GM04503 (cell line): ENCODE measurements around the gene NAA60.
"Not testable (repeated sequence)": the region's sequence is repeated elsewhere in the genome, so short reads cannot be mapped to it uniquely, and the experiment has no call there.

Experiments used
- DNase-seq: peaks from one replicate; pipeline ENCODE4 v3.0.0-alpha.2; 2012; ENCODE audit warnings: low read depth

The NAA60 gene

DNA sequence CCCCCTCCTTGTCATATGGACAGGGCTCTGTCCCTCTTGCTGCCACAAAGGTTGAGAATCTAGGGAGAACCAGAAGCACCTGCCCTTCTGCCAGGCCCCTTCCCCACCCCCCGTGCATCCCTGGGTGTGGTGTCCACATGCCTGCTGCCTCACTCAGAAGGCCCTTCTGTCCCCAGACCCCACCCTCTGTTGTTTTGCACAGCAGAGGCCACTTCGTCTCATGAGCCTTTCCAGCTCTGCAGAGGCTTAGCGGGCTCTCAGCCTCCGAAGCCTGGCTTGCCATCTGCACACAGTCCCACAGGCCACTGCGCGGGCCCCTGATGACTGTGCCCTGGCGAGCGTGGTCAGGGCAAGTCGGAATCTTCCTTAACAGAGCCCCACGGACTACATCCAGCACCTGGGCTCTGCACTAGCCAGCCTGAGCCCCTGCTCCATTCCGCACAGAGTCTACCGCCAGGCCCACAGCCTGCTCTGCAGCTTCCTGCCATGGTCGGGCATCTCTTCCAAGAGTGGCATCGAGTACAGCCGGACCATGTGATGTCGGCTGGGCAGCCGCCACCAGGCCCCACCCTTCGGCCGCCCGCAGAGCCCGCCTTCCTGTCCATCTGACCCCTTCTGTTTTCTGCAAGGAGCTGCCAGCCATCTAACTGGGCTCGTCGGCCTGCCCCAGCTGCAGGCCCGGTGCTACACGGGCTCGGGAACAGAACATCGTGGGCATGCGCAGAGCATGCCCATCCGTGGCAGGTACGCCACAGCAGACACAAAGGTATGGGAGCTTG lies 41.0 kb downstream of the NAA60 start:
- no peak for DNase-seq

DNA sequence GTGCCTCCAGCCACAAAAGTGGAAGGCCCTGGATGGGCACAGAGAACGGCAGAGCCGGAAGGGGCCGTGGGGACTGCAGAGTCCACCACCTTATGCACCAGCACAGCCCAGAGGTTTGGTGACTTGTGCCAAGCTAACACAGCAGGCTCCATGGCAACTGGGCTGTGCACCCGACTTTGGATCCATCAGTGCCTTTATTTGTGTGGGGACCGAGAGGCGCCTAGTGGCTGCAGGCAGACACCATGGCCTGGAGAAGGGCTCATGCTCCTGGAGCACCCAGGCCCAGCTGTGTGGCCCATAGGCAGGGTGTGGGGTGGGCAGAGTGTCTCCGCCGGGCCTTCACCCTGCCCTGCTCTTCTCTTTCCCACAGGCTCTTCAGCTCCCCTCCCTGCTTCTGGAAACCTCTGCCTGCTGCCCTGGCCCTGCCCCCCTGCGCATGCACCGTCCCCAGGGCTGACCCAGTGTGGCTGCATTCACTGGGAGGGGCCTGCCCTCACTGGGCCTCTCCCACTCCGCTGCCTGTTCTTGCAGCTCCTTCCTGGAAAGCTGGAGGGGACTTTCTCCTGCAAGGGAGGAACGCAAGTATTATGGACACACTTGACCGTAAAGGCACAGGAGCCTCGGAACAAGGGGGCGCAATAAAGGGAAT lies 41.7 kb downstream of the NAA60 start:
- DNase-seq = no peak

DNA sequence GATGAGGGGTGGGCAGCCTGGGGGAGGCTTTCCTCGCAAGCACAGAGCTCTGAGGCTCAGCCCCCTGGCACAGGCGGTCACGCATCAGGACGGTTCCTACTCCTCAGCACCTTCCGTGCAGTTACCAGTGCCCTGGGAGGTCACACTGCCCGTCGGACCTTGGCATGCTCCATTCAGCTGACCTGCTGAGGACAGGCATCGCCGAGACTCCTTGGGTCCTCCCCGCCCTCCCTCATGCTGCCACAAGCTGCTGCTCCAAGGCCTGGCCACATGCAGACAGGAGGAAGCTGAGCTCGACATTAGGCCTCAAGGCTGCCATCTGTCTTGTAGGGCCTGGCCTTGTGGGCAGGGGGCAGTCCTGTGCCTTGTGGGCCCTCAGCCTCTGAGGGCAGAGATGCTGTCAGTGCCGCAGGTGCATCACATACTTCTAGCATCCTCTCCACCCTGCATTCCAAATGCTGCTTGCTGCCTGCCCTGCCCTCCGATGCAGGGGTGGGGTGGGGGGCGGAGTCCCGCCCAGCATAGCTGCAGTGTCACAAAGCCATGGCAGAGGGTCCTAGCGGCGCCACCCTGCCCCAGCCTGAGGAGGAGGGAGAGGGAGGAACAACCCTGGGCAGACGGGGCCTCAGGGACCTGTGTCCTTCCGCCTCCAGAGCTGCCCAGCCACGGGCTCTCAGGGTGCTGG lies 42.5 kb downstream of the NAA60 start:
- DNase-seq = no peak

DNA sequence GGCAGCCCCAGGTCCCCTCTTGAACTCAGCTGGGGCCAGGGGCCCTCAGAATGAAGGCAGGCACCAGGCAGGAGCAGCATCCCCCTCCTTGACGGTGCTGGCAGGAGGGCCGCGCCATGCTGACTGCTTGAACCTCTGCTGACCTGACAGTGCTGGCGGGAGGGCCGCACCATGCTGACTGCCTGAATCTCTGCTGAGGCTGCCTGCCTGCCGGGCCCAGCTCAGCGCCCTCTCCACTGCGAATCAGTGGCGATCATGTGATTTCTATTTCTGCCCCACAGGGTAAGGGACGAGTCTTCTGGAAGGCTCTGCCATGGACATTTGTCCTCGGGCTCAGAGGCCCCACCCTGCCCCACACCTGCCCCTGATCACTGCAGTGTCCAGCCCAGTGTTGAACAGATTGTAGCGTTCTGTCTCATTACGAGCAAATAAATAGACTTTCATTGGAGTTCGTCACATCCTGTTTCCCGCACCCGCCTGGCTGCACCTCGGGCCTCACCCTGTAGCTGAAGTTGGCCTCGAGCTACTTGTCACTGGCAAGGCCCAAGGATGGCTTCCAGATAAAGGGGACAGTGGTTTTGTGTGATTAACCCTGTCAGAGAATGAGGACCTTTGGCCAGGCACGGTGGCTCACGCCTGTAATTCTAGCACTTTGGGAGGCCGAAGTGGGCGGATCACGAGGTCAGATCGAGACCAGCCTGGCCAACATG lies 43.2 kb downstream of the NAA60 start:
- no peak for DNase-seq

- DNase-seq = no peak
These were observed 44.3 kb downstream of the NAA60 start for GRCh38 chr16:3487521-3488410.

DNA sequence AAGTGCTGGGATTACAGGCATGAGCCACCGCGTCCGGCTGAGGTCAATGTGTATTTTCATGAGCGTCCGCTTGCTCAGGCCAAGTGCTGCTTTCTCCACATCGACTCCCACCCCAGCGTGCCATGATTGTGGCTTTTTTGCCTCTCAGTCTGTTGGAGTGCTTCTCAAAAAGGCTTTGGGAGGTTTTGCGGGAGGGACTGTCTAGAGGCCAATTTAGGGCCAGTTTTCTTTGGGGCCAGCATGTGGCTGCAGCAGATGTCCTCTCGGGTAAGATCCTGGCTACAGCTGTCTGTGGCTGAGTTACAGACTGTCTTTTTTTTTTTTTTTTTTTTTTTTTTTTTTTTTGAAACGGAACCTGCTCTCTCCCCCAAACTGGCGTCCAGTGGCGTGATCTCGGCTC lies 45.3 kb downstream of the NAA60 start:
- no peak for DNase-seq

DNA sequence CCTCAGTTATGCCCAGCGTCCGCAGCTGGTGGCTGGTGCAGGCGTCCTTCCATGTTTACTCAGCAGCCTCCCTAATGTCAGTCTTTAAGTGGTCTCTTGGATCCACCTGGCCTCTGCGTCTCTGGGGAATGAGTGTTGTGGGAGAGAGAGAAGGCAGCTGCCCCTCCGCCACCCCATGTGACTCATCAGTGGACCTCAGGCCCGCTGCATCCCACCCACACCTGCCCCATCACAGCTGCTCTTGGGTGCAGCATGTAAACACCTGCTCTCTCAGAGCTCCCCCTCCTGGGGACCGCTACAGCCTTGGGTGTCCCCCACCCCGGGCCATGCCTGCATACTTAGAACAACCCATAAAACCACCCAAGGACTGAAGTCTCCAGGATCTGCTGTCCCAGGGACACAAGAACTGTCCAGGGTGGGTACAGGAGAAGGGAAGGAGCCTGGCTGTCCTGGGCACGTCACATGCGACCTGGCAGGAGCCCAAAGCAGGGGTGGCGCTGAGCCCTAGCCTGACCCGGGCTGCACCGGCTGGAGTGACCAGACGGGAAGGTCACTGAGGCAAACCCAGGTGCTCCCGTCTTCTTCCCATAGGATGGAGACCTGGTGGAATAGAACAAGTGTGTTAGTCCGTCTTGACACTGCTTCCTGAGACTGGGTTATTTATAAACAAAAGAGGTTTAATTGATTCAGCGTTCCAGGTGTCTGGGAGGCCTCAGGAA lies 47.6 kb downstream of the NAA60 start:
- DNase-seq = no peak

GRCh38 chr16:3492356-3492755 lies 48.9 kb downstream of the NAA60 start:
- DNase-seq = no peak

- no peak for DNase-seq
These were observed 51.0 kb downstream of the NAA60 start for GRCh38 chr16:3494386-3494973.

GRCh38 chr16:3495176-3495575 lies 51.7 kb downstream of the NAA60 start, which contains the start of gene C16orf90:
Gene C16orf90 (minus strand): TSS chr16:3495489. CDS start chr16:3495421, 68 bp downstream.
- no peak for DNase-seq

GRCh38 chr16:3496386-3496785 lies 52.9 kb downstream of the NAA60 start:
- DNase-seq = no peak

DNA sequence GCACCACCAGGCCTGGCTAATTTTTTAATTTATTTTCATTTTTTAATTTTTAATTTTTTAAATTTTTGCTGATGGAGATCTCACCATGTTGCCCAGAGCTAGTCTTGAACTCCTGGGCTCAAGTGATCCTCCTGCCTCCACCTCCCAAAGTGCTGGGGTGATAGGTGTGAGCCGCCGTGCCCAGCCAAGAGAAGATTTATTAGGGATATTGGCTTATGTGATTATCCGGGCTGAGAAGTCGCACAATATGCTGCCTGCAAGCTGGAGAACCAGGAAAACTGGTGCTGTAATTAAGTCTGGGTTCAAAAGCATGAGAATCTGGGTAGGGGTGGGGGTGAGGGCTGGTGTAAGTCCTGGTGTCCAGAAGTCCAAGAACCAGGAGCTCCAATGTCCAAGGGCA lies 54.3 kb downstream of the NAA60 start:
- DNase-seq = no peak

DNA sequence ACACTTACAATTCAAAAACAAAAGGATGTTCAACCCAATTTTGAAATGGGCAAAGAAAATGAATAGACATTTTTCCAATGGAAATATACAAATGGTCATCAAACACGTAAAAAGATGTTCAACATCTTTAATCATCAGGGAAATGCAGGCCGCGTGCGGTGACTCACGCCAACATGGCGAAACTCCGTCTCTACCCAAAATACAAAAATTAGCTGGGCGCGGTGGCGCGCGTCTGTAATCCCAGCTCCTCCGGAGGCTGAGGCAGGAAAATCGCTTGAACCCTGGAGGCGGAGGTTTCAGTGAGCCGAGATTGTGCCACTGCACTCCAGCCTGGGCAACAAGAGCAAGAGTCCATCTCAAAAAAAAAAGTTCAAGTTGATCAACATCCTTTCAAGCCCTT lies 55.5 kb downstream of the NAA60 start:
- DNase-seq = no peak

GRCh38 chr16:3501412-3501761 lies 57.9 kb downstream of the NAA60 start:
- not testable (repeated sequence) for DNase-seq

DNA sequence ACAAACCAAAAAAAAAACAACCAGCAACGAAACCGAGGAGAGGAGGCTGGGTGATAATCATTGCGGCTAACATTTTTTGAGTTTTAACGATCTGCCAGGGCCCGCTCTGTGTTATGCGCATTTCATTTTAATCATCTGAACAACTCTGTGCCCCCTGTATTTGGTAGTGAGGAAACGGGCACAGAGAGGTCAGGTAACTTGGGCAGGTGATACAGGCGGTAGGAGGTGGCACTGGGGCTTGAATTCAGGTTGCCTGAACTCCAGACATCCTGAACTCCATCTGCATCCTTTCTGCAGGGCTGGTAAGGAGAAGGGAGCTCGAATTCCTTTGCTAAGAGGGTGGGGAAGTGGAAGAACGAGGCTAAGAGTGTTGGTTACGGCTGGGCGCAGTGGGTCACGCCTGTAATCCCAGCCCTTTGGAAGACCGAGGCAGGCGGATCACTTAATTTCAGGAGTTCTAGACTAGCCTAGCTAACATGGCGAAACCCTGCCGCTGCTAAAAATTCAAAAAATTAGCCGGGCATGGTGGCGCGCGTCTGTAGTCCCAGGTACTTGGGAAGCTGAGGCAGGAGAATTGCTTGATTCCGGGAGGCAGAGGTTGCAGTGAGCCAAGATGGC lies 58.4 kb downstream of the NAA60 start:
- DNase-seq = no peak

GRCh38 chr16:3503523-3503922 lies 60.0 kb downstream of the NAA60 start:
- DNase-seq = no peak

DNA sequence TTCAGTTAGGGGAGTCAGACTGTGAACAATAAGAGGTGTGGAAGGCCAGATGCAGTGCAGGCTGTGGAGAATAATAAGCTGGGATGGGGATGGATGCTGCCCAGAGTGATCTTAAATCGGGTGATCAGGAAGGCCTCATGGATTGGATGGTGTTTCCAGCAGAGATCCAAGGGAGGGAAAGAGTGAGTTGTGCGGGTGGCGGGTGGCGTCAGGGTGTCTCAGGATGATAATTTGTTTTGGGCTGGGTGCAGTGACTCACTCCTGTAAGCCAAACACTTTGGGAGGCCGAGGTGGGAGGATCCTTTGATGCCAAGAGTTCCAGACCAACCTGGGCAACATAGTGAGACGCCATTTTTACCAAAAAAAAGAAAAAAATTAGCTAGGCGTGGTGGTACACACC lies 65.3 kb downstream of the NAA60 start:
- no peak for DNase-seq

GRCh38 chr16:3509470-3509928 lies 66.0 kb downstream of the NAA60 start:
- DNase-seq = no peak

DNA sequence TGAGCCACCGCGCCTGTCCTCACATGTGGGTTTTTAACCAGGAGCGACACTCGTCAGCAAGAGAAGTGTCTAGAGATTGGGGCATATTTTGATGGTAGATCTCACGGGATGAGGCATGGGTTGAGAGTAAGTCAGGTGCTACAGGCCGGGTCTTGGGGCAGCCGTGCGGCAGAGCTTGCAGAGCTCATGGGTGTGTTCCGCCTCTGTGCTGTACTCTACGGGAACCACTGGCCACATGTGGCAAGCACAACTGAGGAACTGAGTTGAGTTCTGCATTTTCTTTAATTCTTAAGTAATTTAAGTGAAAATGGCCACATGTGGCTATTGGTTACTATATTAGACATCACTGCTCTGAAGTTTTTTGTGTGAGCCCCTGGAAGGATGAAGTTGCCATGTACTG lies 66.9 kb downstream of the NAA60 start:
- no peak for DNase-seq
